ENCODE data around the gene RNU11. TPM values are rescaled to one million over a fixed set of nuclear protein-coding genes. Genes with fewer than 3 reads are reported as not detected.
"Not testable (repeated sequence)": the region's sequence is repeated elsewhere in the genome, so short reads cannot be mapped to it uniquely, and the experiment has no call there.

The RNU11 gene
- total and polyA plus RNA-seq, 2 of the 4 experiments (the other 2 are of a cell fraction), result not detected

DNA sequence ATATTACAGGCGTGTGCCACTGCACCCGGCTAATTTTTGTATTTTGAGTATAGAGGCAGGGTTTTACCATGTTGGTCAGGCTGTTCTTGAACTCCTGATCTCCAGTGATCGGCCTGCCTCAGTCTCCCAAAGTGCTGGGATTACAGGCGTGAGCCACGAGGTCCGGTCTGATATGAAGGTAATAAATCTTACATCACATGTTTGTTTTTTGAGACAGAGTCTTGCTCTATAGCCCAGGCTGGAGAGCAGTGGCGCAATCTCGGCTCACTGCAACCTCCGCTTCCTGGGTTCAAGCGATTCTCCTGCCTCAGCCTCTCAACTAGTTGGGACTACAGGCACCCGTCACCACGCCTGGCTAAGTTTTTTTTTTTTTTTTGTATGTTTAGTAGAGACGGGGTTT is 4.7 kb downstream of the RNU11 start:
- H2AFZ ChIP-seq (replicated peaks; ENCODE audit: low read length, poor library complexity); H2BK20ac ChIP-seq (ENCODE audit: low read depth, low read length); H3K4me2 ChIP-seq (ENCODE audit: low read depth, low read length); H3K23ac ChIP-seq (ENCODE audit: low read depth, low read length); BruUV-seq (replicated peaks); H3K4me3 ChIP-seq (ENCODE audit: insufficient read depth, low read depth, low read length); ATAC-seq (ENCODE audit: low read depth); H2BK15ac ChIP-seq (ENCODE audit: low read depth, low read length); H2BK120ac ChIP-seq (ENCODE audit: low read depth, low read length); dilution Hi-C loops (cut with HindIII; ENCODE audit: low sequenced_read_pairs, unreplicated experiment); H2AK5ac ChIP-seq (ENCODE audit: low read depth, low read length); H3K18ac ChIP-seq (ENCODE audit: low read depth, low read length); H3K36me3 ChIP-seq (ENCODE audit: control insufficient read depth, insufficient read depth, low read length); H4K5ac ChIP-seq (ENCODE audit: low read depth, low read length); H3K9me3 ChIP-seq (ENCODE audit: control insufficient read depth, insufficient read depth, low read length); H3K27me3 ChIP-seq (ENCODE audit: control insufficient read depth, insufficient read depth, low read length); H3K4ac ChIP-seq (ENCODE audit: low read depth, low read length); DNase-seq; H3K9me1 ChIP-seq (ENCODE audit: insufficient read depth, low read length); H4K20me1 ChIP-seq (ENCODE audit: insufficient read depth, low read length); H2BK5ac ChIP-seq (ENCODE audit: low read depth, low read length, poor library complexity, severe bottlenecking); H3K4me1 ChIP-seq (ENCODE audit: control insufficient read depth, insufficient read depth, low read length); H3K27ac ChIP-seq (ENCODE audit: insufficient read depth, low read length); H4K8ac ChIP-seq (ENCODE audit: low read depth in 2 of 2, low read length in 2 of 2); H4K91ac ChIP-seq (ENCODE audit: insufficient read depth, low read depth, low read length); H2AK9ac ChIP-seq (replicated peaks; ENCODE audit: low read depth, low read length, poor library complexity); H3K56ac ChIP-seq (ENCODE audit: extremely low read depth, insufficient read depth, low read length); CTCF ChIA-PET; H3K14ac ChIP-seq (replicated peaks; ENCODE audit: low read depth, low read length); H3K9ac ChIP-seq (ENCODE audit: low read depth, low read length); intact Hi-C loops (cut with micrococcal nuclease); H3K79me1 ChIP-seq (ENCODE audit: low read depth in 1 of 2, low read length in 2 of 2): not testable (repeated sequence)
- no CpG with 5 or more reads among the region's 13 CpGs for WGBS, 2 experiments (ENCODE audit: extremely low coverage in 2 of 2, insufficient read length in 1 of 2)
- POLR2A ChIA-PET (ENCODE audit: unreplicated experiment), result interaction anchor here (0.6 kb wide), 1 partner anchor 84 kb away, joined by 3 read pairs; the partner anchor contains the start of gene YTHDF2
- in situ Hi-C loops (cut with MboI; ENCODE audit: low sequenced_read_pairs), result loop anchor here (5.0 kb wide), 1 partner anchor 224 kb away; no protein-coding TSS in a partner anchor
